ENCODE data around the gene HPSE2. TPM values are rescaled to one million over a fixed set of nuclear protein-coding genes. Genes with fewer than 3 reads are reported as not detected.

The HPSE2 gene
- total and polyA plus RNA-seq, 2 of the 13 experiments (the other 11 are each of a cell fraction or from before 2014, with no cell fraction given), result 0.01 TPM; not detected in 1

GRCh38 chr10:99143011-99143410, 92.6 kb downstream of the HPSE2 start:
- no peaks in the 10 kb centered on the region for H3K36me3 ChIP-seq (replicated peaks in 1 of 2; ENCODE audit: control insufficient read depth in 1 of 2, insufficient read depth in 2 of 2, low read length in 2 of 2)
- no peaks in the 10 kb centered on the region for H3K27me3 ChIP-seq (ENCODE audit: control insufficient read depth in 1 of 2, insufficient read depth in 2 of 2, low read length in 2 of 2)
- FAIRE-seq (no peak), DNase-seq (ENCODE audit: low spot score) (no peak), ATAC-seq (no peak)
- H3K79me2 ChIP-seq (ENCODE audit: insufficient read depth, low read length), result no peaks in the 10 kb centered on the region
- CTCF ChIA-PET (ENCODE audit: low intra/inter-chr PET ratio, low total read pairs), result no interaction called here
- H3K4me2 ChIP-seq (ENCODE audit: low read depth, low read length), result no peak overlapping the region
- no peak overlapping the region for H3K27ac ChIP-seq (ENCODE audit: extremely low read length, insufficient read depth, low read length)
- H3K4me1 ChIP-seq (ENCODE audit: insufficient read depth, low read length), result no peaks in the 10 kb centered on the region
- no TSS peak for BruUV-seq (replicated peaks)
- no peak overlapping the region for H2AFZ ChIP-seq (ENCODE audit: low read length)
- H3K9me3 ChIP-seq (ENCODE audit: low read length), result no peaks in the 10 kb centered on the region
- intact Hi-C loops (cut with micrococcal nuclease; ENCODE audit: unreplicated experiment), result no loop called here
- no peak for TF ChIP-seq SP2 (CRISPR knock-in tag; IDR thresholded peaks at IDR 0.05)
- no peak for TF ChIP-seq CEBPG (CRISPR knock-in tag; IDR thresholded peaks at IDR 0.05)
- no peak for TF ChIP-seq SIX1 (CRISPR knock-in tag; IDR thresholded peaks at IDR 0.05; ENCODE audit: borderline replicate concordance)
- TF ChIP-seq, protein P1, sequence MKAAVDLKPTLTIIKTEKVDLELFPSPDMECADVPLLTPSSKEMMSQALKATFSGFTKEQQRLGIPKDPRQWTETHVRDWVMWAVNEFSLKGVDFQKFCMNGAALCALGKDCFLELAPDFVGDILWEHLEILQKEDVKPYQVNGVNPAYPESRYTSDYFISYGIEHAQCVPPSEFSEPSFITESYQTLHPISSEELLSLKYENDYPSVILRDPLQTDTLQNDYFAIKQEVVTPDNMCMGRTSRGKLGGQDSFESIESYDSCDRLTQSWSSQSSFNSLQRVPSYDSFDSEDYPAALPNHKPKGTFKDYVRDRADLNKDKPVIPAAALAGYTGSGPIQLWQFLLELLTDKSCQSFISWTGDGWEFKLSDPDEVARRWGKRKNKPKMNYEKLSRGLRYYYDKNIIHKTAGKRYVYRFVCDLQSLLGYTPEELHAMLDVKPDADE (CRISPR knock-in tag; IDR thresholded peaks at IDR 0.05), result no peak
- no peak for TF ChIP-seq NONO (IDR thresholded peaks at IDR 0.05)
- no peak for TF ChIP-seq NONO (CRISPR knock-in tag; conservative IDR thresholded peaks at IDR 0.05)
- no peak for TF ChIP-seq ETV5 (CRISPR knock-in tag; IDR thresholded peaks at IDR 0.05; ENCODE audit: borderline replicate concordance)
- no peak for TF ChIP-seq RBM39 (IDR thresholded peaks at IDR 0.05; ENCODE audit: low read depth, low read length, poor library complexity, severe bottlenecking)
- no peak for TF ChIP-seq ZNF180 (CRISPR knock-in tag; IDR thresholded peaks at IDR 0.05; ENCODE audit: borderline replicate concordance, low read depth)
- no peak for TF ChIP-seq ZNF564 (CRISPR knock-in tag; IDR thresholded peaks at IDR 0.05)
- no peak for TF ChIP-seq MLXIP (CRISPR knock-in tag; IDR thresholded peaks at IDR 0.05; ENCODE audit: borderline replicate concordance)
- TF ChIP-seq THAP7 (CRISPR knock-in tag; IDR thresholded peaks at IDR 0.05), result no peak
- TF ChIP-seq KDM6A (CRISPR knock-in tag; IDR thresholded peaks at IDR 0.05; ENCODE audit: low read depth), result no peak
- no peak for TF ChIP-seq MED8 (CRISPR knock-in tag; IDR thresholded peaks at IDR 0.05; ENCODE audit: insufficient replicate concordance)
- TF ChIP-seq HOXA5 (CRISPR knock-in tag; IDR thresholded peaks at IDR 0.05), result no peak
- no peak for TF ChIP-seq ZNF362 (CRISPR knock-in tag; IDR thresholded peaks at IDR 0.05; ENCODE audit: borderline replicate concordance)
- no peak for TF ChIP-seq POLR2AphosphoS5 (IDR thresholded peaks at IDR 0.05; ENCODE audit: low read depth, low read length)
- no peak for TF ChIP-seq ZNF451 (CRISPR knock-in tag; IDR thresholded peaks at IDR 0.05)
- TF ChIP-seq ZNF879 (CRISPR knock-in tag; IDR thresholded peaks at IDR 0.05), result no peak
- no peak overlapping the region for H3K4me3 ChIP-seq (replicated peaks in 1 of 3; ENCODE audit: insufficient read depth in 1 of 3, low read depth in 2 of 3, low read length in 3 of 3)
- POLR2A ChIA-PET, result no interaction called here
- H3K9ac ChIP-seq (ENCODE audit: insufficient read depth, low read depth, low read length), result no peak overlapping the region
- in situ Hi-C loops (cut with HindIII; ENCODE audit: extremely low pct_ligation_motif_present, low pct_unique_long_range_greater_than_20kb), result no loop called here
- H4K20me1 ChIP-seq (ENCODE audit: insufficient read depth, low read length), result no peaks in the 10 kb centered on the region
